Body of pancreas (tissue), 4 donors: Measurements from ENCODE around the gene DOCK3.

ENCODE experiments used
- POLR2A ChIP-seq, 3 donors: fragments of 450-650 bp; IDR thresholded peaks; one replicate each; pipeline ENCODE4 v1.6.1; 2016; ENCODE audit warnings: antibody characterized with exemption in 3 of 3, mild to moderate bottlenecking in 2 of 3
- TF ChIP-seq, protein P1 (sequence below), 7 experiments: fragments of 450-650 bp in 4 of 7; fragments of 200-600 bp in 3 of 7; sonication (generic) in 3 of 7; IDR thresholded peaks; one replicate each; pipeline ENCODE4 v1.5.1; 2016 to 2019; ENCODE audit warnings: antibody characterized with exemption in 7 of 7

DNA sequence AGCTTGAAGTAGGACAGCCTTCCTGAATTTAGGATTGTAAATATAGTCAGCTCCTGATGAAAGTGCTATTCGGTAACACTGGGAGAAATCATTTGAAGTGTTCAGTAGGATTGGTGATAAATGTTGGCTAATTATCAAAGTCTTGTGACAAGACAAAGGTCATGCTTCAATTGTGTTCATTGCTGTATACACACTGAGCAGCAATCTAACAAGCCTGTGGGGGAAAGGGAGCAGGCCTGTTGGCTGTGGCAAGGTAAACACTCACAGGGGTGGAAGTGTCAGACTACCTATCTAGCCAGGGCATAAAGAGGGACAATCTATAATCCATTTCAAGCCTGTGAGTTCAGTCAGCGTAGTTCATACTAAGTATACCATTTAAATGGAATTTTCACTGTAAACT lies 599.3 kb downstream of the DOCK3 start:
- TF ChIP-seq, protein P1, sequence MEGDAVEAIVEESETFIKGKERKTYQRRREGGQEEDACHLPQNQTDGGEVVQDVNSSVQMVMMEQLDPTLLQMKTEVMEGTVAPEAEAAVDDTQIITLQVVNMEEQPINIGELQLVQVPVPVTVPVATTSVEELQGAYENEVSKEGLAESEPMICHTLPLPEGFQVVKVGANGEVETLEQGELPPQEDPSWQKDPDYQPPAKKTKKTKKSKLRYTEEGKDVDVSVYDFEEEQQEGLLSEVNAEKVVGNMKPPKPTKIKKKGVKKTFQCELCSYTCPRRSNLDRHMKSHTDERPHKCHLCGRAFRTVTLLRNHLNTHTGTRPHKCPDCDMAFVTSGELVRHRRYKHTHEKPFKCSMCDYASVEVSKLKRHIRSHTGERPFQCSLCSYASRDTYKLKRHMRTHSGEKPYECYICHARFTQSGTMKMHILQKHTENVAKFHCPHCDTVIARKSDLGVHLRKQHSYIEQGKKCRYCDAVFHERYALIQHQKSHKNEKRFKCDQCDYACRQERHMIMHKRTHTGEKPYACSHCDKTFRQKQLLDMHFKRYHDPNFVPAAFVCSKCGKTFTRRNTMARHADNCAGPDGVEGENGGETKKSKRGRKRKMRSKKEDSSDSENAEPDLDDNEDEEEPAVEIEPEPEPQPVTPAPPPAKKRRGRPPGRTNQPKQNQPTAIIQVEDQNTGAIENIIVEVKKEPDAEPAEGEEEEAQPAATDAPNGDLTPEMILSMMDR (IDR thresholded peaks at IDR 0.05), result no peak
- no peak for TF ChIP-seq POLR2A (IDR thresholded peaks at IDR 0.05)
